HG02763 (cell line): ENCODE measurements around the gene KIF1B.

Experiments used
- ATAC-seq: cut with Tn5 transposase; IDR thresholded peaks from one replicate; pipeline ENCODE4 v1.9.1; 2021; ENCODE audit warnings: mild to moderate bottlenecking, moderate library complexity; ENCODE audit not compliant: unreplicated experiment

The KIF1B gene

GRCh38 chr1:10209905-10210810 lies at the start of gene KIF1B:
KIF1B (plus strand) TSS chr1:10210570; CDS start chr1:10232329, 21,759 bp downstream.
- ATAC-seq = peak; percentile 98

- no peak for ATAC-seq
These were observed 49.4 kb upstream of the KIF1B start for GRCh38 chr1:10160907-10161490.

- ATAC-seq = no peak
These were observed 48.7 kb upstream of the KIF1B start for GRCh38 chr1:10161541-10162290.

- no peak for ATAC-seq
These were observed 41.4 kb upstream of the KIF1B start for GRCh38 chr1:10168912-10169514.

- ATAC-seq = no peak
These were observed 40.2 kb upstream of the KIF1B start for GRCh38 chr1:10170239-10170574.

GRCh38 chr1:10171105-10171767 lies 39.1 kb upstream of the KIF1B start:
- ATAC-seq = no peak

GRCh38 chr1:10171995-10172669 lies 38.2 kb upstream of the KIF1B start:
- no peak for ATAC-seq

- ATAC-seq = no peak
These were observed 36.8 kb upstream of the KIF1B start for GRCh38 chr1:10173582-10173981.

GRCh38 chr1:10177876-10178275 lies 32.5 kb upstream of the KIF1B start:
- ATAC-seq = no peak

- no peak for ATAC-seq
These were observed 31.6 kb upstream of the KIF1B start for GRCh38 chr1:10178597-10179405.

- no peak for ATAC-seq
These were observed 30.8 kb upstream of the KIF1B start for GRCh38 chr1:10179406-10180091.

GRCh38 chr1:10181154-10181553 lies 29.2 kb upstream of the KIF1B start:
- no peak for ATAC-seq

- ATAC-seq = no peak
These were observed 24.6 kb upstream of the KIF1B start for GRCh38 chr1:10185759-10186158.

GRCh38 chr1:10186331-10187025 lies 23.9 kb upstream of the KIF1B start:
- ATAC-seq = no peak

- ATAC-seq = no peak
These were observed 23.4 kb upstream of the KIF1B start for GRCh38 chr1:10187026-10187334.

GRCh38 chr1:10188133-10188650 lies 22.2 kb upstream of the KIF1B start:
- no peak for ATAC-seq

- no peak for ATAC-seq
These were observed 20.7 kb upstream of the KIF1B start for GRCh38 chr1:10189659-10190058.

- ATAC-seq = no peak
These were observed 18.1 kb upstream of the KIF1B start for GRCh38 chr1:10192263-10192662.
